ENCODE measurements around the gene IP6K1.

Gene IP6K1

DNA sequence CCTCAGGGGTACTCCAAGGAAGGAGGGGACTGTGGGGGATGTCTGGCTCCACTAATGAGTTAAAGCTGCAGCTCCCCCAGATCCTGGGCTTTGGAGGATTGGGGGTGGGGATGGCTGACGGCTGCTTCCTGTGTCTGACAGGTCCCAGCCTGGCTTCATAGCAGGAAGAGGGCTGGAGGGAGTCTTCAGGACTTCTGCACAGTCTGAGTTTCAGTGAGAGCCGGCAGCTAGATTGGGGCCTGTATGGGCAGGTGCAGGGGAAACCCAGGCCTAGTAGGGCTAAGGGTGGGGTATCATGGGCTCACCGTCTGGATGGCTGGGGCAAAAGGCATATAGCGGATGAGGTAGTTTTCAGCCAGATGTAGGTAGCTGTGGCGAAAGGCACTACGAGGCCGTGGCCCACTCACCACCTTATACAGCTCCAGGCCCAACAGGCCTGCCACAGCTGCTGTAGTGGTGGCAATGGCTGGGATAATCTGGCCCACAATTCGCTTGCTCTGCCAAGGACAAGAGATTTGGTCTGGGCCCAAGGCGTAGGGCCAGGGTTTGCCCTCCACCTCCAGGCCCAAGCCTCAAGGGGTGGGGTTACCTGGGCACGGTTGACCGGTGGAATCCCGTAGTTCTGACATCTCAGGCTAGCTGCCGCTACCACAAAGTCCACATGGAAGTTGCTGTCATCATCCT is 21.2 kb upstream of the IP6K1 start:
- CTCF ChIA-PET: interaction anchor here (1.4 kb wide), 1 partner anchor 32 kb away, joined by 4 read pairs; no protein-coding TSS in a partner anchor
- H3K36me3 ChIP-seq (ENCODE audit: control insufficient read depth in 2 of 2, insufficient read depth in 1 of 2, low read length in 2 of 2): no peaks in the 10 kb centered on the region
- POLR2A ChIA-PET: no interaction called here
- TF ChIP-seq ZNF548 (tag by site-specific recombination; IDR thresholded peaks at IDR 0.05) (no peak), ZIC2 (tag by site-specific recombination; IDR thresholded peaks at IDR 0.05) (no peak), ZNF404 (tag by site-specific recombination; IDR thresholded peaks at IDR 0.05) (no peak), ZSCAN30 (tag by site-specific recombination; IDR thresholded peaks at IDR 0.05) (no peak), ZNF639 (tag by site-specific recombination; IDR thresholded peaks at IDR 0.05) (no peak), ZNF426 (tag by site-specific recombination; IDR thresholded peaks at IDR 0.05) (no peak), ZNF324 (tag by site-specific recombination; IDR thresholded peaks at IDR 0.05) (no peak), ZNF48 (tag by site-specific recombination; IDR thresholded peaks at IDR 0.05) (no peak), ZNF239 (tag by site-specific recombination; IDR thresholded peaks at IDR 0.05) (no peak), ZNF658 (tag by site-specific recombination; IDR thresholded peaks at IDR 0.05) (no peak), REST (tag by site-specific recombination; IDR thresholded peaks at IDR 0.05) (no peak), ZFP69B (tag by site-specific recombination; IDR thresholded peaks at IDR 0.05) (no peak), GLI4 (tag by site-specific recombination; IDR thresholded peaks at IDR 0.05) (no peak), ZNF112 (tag by site-specific recombination; IDR thresholded peaks at IDR 0.05) (no peak)
- TF ChIP-seq, protein P1, sequence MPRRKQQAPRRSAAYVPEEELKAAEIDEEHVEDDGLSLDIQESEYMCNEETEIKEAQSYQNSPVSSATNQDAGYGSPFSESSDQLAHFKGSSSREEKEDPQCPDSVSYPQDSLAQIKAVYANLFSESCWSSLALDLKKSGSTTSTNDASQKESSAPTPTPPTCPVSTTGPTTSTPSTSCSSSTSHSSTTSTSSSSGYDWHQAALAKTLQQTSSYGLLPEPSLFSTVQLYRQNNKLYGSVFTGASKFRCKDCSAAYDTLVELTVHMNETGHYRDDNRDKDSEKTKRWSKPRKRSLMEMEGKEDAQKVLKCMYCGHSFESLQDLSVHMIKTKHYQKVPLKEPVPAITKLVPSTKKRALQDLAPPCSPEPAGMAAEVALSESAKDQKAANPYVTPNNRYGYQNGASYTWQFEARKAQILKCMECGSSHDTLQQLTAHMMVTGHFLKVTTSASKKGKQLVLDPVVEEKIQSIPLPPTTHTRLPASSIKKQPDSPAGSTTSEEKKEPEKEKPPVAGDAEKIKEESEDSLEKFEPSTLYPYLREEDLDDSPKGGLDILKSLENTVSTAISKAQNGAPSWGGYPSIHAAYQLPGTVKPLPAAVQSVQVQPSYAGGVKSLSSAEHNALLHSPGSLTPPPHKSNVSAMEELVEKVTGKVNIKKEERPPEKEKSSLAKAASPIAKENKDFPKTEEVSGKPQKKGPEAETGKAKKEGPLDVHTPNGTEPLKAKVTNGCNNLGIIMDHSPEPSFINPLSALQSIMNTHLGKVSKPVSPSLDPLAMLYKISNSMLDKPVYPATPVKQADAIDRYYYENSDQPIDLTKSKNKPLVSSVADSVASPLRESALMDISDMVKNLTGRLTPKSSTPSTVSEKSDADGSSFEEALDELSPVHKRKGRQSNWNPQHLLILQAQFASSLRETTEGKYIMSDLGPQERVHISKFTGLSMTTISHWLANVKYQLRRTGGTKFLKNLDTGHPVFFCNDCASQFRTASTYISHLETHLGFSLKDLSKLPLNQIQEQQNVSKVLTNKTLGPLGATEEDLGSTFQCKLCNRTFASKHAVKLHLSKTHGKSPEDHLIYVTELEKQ (tag by site-specific recombination; IDR thresholded peaks at IDR 0.05; ENCODE audit: borderline replicate concordance): no peak
- H3K9me3 ChIP-seq (ENCODE audit: control insufficient read depth, insufficient read depth, low read depth, low read length): no peaks in the 10 kb centered on the region
- no peak overlapping the region for H3K27ac ChIP-seq (ENCODE audit: extremely low read depth, low read depth, low read length)
- no peak overlapping the region for H3K4me3 ChIP-seq (ENCODE audit: low read depth, low read length)
- H3K4me1 ChIP-seq (ENCODE audit: control insufficient read depth, insufficient read depth, low read length): no peaks in the 10 kb centered on the region

- Histone ChIP-seq H3K9me3 (ENCODE audit: control insufficient read depth, insufficient read depth, low read depth, low read length) (no peaks in the 10 kb centered on the region), H3K36me3 (ENCODE audit: control insufficient read depth in 2 of 2, insufficient read depth in 1 of 2, low read length in 2 of 2) (no peaks in the 10 kb centered on the region), H3K27ac (ENCODE audit: extremely low read depth, low read depth, low read length) (no peak overlapping the region), H3K4me1 (ENCODE audit: control insufficient read depth, insufficient read depth, low read length) (no peaks in the 10 kb centered on the region), H3K4me3 (ENCODE audit: low read depth, low read length) (no peak overlapping the region)
- ChIA-PET POLR2A (no interaction called here), CTCF (interaction anchor here (1.2 kb wide), 1 partner anchor 100 kb away, joined by 4 read pairs; no protein-coding TSS in a partner anchor)
- TF ChIP-seq KLF8 (tag by site-specific recombination; IDR thresholded peaks at IDR 0.05) (no peak), ELK4 (IDR thresholded peaks at IDR 0.05; ENCODE audit: borderline replicate concordance, low read depth, low read length) (no peak), ZNF157 (tag by site-specific recombination; IDR thresholded peaks at IDR 0.05) (no peak), ZNF518A (tag by site-specific recombination; conservative IDR thresholded peaks at IDR 0.05; ENCODE audit: low read depth) (no peak), MZF1 (tag by site-specific recombination; IDR thresholded peaks at IDR 0.05; ENCODE audit: borderline replicate concordance) (no peak), HOXC10 (CRISPR knock-in tag; IDR thresholded peaks at IDR 0.05) (no peak)
Measured at GRCh38 chr3:49806850-49807249, 20.5 kb upstream of the IP6K1 start.
